ENCODE measurements around the gene STC2. TPM values are rescaled to one million over a fixed set of nuclear protein-coding genes. Genes with fewer than 3 reads are reported as not detected.

Gene STC2
- 425 and 484 TPM in 2 replicates for total RNA-seq

GRCh38 chr5:173327948-173328843 lies at the start of gene STC2:
STC2 (minus strand) TSS chr5:173328414; CDS start chr5:173328193, 221 bp downstream.

Other genes starting within 250 kb of the STC2 start
- gene BNIP1, start 183.9 kb downstream of the STC2 start, total RNA-seq, result 11.2 and 17.4 TPM in 2 replicates
- not detected in 2 replicates for gene NKX2-5, start 93.2 kb downstream of the STC2 start, total RNA-seq